K562 treated with DMSO at 1 percent for 48 hours (cell line): ENCODE measurements around the gene MRPS17. TPM values are rescaled to one million over a fixed set of nuclear protein-coding genes. Genes with fewer than 3 reads are reported as not detected.

Source experiments
- total RNA-seq: library from RNA; unstranded; fragments of 300-600 nt; gene quantifications from 2 replicates; pipeline ENCODE4 v1.2.3, GENCODE V29; 2022; ENCODE audit warnings: low replicate concordance; ENCODE audit errors: extremely low read depth

MRPS17 gene
- not detected in 2 replicates for total RNA-seq

GRCh38 chr7:55951637-55952351, at the start of gene MRPS17:
Gene MRPS17, plus strand, starts transcription at chr7:55951877. Its CDS starts 1,319 bp downstream, at chr7:55953196.

GRCh38 chr7:55964261-55965099, 12.8 kb downstream of the MRPS17 start, which contains the start of gene NIPSNAP2:
Gene NIPSNAP2, plus strand, starts transcription at chr7:55964585. Its CDS starts 25 bp downstream, at chr7:55964610.

Other genes starting within 250 kb of the MRPS17 start
- gene SEPTIN14, start 89.1 kb upstream of the MRPS17 start, total RNA-seq = not detected in 2 replicates
- not detected in 2 replicates for gene ZNF713, start 64.4 kb upstream of the MRPS17 start, total RNA-seq
- not detected in 2 replicates for gene NIPSNAP2, start 12.7 kb downstream of the MRPS17 start, total RNA-seq
- gene PSPH, start 99.6 kb downstream of the MRPS17 start, total RNA-seq = not detected in 2 replicates
- not detected in 2 replicates for gene CCT6A, start 99.9 kb downstream of the MRPS17 start, total RNA-seq
- gene SUMF2, start 112.4 kb downstream of the MRPS17 start, total RNA-seq = not detected in 2 replicates
- gene PHKG1, start 141.1 kb downstream of the MRPS17 start, total RNA-seq = not detected in 2 replicates
- gene CHCHD2, start 154.6 kb downstream of the MRPS17 start, total RNA-seq = not detected in 2 replicates
- not detected in 2 replicates for gene NUPR2, start 164.5 kb downstream of the MRPS17 start, total RNA-seq